ENCODE data around the gene CEP128.

Gene CEP128

DNA sequence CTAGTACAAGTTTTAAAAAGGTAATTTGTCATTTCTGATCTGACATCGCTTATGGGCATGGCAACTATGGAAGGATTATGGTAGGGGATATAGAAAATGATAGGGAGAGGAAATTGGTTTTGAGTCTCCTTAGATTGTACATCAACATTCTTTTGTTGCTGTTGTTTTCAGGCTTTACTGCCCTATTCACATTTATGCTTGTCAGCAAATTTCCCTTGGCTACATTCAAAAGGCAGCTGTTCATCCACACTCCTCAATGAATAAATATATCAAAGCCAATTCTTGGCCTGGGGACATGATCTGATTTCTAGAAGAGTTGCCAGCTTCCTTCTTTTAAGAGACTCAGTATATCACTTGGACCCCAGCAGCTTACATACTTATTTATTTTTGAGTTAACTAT is 283.4 kb downstream of the CEP128 start:
- no peak for DNase-seq

DNA sequence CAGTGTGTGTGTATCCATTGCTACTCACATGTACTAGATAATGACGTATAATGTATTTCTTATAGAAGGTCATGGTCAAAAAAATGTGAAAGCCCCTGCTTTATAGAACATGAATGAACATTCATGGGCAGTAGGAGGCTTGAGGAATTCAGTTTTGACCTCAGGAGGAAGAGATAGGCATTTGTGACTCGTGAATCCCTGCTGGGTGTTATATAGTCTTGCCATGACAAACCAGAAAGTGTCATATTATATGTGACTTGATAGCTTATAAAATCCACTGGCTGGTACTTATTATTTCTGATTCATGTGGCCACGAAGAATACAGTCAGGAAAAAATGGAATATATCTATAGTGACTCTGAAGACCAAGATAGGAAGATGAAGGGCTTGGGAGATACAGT is 287.6 kb downstream of the CEP128 start:
- DNase-seq: no peak

DNA sequence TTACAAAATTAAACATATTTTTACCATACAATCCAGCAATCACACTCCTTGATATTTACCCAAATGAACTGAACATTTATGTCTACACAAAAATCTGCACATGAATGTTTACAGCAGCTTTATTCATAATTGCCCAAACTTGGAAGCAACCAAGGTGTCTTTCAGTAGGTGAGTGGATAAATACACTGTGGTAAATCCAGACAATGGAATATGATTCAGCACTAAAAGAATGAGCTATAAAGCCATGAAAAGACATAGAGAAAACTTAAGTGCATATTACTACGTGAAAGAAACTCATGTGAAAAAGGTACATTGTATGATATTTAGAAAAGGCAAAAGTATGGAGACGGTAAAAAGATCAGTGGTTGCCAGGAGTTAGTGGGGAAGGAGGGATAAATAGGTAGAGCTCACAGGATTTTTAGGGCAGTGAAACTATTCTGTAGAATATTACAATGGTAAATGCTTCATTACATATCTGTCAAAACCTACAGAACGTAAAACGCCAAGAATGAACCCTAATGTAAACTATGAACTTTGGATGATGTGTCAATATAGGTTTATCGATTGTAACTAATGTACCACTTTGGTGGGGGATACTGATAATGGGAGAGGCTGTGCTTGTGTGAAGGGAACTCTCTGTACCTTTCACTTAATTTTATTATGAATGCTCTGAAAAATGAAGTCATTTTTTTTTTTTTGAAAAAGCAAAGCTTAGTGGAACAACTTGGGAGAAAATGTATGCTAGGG is 295.7 kb downstream of the CEP128 start:
- DNase-seq: no peak

DNA sequence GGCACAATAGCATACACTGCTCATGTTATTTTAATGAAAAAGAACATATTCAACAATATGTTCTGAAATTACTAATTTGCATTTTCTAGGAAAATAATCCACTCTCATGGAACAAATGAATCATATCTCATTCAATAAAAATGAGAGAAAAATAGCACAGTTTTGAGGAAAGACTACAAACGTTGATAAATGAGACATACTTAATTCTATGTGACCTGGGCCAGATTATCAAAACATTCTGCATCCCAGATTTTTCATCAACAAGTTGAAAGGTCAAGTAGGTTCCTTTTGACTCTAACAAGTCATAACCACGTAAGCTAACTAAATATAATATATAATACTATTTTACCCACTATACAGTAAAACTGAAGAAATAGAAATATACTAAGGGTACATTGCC is 296.7 kb downstream of the CEP128 start:
- no peak for DNase-seq

DNA sequence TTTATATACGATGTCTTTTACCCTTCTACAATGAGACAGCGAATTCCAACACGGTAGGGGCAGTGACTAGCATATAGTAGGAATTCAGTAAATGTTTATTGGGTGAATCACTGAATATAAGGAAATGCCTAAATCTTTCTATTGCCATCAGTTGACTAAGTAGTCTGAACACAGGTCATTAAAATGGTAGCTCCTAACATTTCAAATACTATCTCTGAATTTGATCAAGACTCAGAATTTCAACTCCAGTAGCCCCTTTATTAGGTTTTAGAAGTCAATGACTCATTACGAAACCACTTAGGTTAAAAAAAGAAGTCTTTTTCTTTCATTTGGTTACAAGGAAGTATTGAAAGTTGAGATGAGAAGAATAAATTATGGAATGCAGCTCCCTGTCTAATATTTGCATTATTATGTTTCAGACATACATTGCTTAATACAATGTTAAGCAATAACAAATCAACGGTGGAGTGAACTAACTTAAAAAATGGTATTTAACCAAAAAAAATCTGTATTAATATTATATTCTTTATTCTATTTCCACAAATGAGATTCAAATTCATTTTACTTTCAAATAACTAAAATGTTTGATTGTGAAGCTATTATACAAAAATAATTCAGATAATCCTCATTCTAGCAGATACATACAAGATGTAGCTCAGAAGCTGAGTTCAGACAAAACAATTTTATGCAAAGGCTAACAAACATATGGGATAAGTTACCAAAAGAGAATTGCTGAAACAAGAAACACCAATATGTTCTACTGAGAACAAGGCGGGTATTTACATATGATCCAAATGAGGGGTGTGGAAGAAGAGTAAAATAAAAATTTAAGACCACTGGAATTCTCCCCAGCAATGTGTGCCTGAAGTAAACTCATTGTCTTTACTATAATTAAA is 302.7 kb downstream of the CEP128 start:
- no peak for DNase-seq

DNA sequence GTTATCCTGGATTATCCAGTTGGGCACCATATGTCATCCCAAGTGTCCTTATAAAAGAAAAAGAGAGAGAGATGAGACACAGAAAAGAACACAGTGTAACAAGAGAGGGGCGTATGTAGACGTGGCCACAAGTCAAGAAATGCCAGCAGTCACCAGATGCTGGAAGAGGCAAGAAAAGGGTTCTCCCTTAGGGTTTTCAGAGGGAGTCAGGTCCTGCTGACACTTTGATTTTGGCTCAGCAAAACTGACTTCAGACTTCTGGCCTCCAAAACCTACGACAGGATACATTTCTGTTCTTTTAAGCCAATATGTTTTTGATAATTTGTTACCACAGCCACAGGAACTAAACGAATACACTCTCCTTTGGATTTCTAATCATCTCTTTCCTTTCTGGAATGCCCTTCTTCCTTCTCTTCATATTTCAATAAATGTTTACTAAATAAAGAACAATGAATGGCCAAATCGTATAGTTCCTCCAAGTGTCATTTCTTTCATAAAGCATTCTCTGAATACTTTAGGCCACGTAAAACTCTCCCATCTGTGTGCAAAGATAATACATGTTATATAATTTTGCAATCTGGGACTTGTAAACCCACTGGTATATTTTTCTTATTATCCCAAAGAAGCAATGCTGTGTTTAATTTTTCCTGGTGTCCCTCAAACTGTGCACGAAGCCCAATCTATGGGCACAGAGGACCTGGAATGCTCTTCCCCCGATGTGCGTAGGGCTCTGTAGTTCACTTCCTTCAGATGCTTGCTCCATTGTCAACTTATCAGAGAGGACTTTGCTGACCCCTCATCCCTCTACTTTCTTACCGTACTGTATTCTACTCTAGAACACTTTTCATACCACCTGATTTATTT is 303.6 kb downstream of the CEP128 start:
- no peak for DNase-seq

DNA sequence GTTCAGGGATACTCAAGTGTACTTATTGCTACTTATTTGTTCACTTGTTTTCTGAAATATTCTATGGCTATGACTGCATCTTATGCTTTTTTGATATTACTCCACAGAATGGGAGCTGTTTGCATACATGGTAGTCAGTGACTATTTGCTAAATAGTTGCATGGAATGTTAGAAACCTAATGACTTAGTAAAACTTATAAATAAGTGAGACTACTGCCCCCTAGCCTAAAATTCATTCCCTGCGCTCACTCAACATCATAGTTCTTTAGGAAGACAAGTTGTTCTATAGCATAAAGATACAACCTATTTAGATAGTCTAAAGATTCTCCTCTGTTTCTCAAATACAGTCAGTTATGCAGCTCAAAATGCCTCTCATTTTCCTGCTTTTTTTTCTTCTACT is 305.5 kb downstream of the CEP128 start:
- no peak for DNase-seq

DNA sequence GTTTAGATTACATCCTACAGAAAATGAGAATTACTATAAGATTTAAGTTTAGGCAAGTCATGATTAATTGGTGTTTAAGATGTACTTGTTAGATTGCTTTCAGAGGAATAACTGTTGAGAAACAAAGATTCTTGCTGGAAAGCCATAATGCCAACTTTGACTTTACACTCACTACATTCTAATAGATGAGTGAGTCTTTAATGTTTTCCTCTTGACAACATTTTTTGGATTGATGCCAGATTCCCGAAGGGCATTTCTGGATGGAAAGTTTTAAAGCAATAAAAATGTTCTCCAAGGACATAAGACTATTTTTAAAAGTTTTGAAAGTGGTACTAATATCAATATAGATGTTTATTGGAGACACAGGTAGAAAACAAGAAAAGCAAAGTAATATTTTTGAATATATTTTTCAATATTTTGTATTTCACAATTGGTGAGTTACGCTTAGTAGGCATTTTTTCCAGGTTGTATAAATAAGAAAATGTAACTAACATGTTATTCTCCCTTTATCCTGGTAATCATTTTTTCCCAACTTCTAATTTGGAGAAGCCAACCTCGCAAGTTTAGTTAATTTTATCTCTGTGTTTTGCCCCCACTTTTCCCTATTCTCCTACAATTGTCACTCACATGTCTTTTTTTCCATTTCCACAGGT is 307.3 kb downstream of the CEP128 start:
- no peak for DNase-seq

DNA sequence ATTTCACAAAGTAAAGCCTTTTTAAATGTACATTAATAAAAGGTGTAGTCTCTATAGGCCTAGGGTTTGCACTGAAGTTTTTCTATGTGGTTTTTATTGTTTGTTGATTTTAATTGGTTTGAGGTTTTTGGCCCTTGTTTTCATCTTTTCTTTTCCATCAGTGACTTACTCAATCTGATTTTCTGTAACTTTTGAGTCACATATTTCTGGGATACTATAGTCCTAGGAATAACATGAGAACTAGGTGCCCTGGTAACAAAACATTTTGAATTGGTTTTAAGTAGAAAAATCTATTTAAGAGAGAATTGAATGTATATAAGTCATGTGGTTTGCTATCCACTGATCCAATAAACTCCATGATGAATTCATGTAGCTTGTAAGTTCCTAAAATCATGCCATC is 311.9 kb downstream of the CEP128 start:
- no peak for DNase-seq

DNA sequence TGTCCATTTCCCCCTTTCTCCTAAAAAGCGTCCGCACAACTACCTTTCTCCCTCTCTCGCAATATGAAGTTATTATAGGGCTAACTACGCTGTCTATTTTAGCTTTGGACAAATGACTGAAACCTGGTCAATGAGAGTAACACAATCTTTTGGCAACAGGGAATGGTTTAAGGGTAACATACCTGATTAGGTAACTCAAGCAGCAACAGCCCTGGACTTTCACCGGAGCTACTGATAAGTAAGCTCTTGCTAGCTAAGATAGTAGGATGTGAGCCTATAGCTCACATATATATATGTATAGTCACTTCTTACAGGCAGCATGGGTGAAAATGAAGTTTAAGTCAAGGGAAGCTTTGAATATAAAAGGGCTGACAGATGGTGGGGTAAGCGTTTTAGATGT is 313.0 kb downstream of the CEP128 start:
- no peak for DNase-seq

DNA sequence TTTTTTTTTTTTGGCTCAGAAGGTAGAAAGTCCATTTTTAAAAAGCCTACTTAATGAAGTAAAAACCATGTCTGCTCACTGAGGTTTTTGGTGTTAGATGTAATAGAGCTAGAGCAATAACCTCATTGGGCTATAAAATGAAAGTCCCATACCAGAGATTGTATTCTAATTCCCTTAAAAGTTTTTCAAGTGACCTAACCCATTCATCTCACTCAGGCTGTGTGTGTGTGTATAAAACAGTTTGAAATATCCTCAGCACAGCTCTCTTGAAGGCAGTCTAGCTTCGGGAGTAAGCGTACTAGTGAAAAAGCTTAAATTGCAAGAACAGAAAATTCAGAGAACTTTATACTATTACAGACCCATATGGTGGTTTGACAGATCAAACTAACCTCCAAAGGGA is 313.8 kb downstream of the CEP128 start:
- no peak for DNase-seq

DNA sequence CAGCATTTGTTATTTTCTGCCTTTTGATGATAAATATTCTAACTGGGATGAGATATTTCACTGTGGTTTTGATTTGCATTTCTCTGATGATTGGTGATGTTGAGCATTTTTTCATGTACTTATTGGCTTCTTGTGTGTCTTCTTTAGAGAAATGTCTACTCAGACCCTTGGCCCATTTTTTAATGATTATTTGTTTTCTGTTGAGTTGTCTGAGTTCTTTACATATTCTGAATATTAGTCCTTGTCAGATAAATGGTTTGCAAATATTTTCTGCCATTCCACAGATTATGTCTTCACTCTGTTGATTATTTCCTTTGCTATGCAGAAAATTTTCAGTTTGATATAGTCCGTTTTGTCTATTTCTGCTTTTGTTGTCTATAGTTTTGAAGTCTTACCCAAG is 317.0 kb downstream of the CEP128 start:
- no peak for DNase-seq

DNA sequence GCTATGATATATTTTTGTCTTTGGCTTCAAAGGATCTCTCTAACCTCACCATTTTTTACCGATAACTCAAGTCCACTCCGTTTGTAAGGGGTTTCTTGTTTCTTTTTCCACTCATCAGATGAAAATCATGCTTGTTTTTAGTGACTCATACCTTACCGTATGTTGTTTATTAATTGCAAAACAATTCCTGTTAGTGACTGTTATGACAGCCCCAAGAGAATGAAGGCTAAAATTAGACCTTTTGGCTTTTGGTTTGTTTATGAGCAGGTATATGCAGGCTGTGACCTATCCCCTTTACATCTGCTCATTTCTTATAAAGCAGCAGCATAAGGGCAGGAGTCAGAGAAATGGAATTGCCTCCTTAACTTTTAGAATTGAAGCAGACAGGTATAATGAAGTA is 319.8 kb downstream of the CEP128 start:
- no peak for DNase-seq

DNA sequence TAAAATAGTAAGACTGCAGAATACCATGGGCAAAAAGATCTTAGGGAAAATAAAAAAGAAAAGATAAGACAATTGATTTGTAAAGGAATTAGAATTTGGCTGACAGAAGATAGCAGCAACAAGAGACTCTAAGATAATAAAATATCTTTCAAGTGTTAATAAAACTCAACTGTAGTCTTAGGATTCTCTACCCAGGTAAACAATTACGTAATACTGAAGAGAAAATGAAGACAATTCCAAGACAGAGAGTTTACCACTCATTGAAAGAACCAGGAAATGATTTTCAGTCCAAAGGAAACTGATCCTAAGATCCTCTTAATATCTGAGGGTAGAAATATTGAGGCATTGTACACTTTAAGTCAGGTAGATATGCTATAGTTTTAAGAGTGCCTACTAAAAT is 321.1 kb downstream of the CEP128 start:
- no peak for DNase-seq

DNA sequence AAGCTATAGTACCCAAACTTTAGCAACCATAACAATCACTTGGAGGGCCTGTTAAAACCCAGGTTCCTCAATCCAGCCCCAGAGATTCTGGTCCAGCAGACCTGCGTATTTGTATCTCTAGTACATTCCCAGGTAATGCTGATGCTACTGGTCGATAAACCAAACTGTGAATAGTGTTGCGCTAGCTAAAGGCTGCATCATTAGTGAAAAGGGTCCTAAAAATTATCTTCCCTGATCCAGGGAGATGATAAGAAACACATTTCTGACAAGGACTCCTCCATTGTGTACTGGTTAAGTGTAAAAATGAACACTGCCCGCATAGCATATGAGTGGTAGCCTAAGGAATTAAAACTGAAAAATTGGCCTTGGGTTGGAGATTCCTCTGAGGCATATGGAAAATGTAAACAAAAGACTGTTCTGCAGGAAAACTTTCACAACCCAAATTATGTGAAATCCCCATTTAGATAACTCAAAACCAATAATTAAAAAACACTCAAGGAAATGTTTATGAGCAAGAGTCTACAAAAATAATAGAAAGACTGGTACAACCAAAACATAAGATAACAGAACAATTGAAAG is 322.7 kb downstream of the CEP128 start:
- DNase-seq: no peak

DNA sequence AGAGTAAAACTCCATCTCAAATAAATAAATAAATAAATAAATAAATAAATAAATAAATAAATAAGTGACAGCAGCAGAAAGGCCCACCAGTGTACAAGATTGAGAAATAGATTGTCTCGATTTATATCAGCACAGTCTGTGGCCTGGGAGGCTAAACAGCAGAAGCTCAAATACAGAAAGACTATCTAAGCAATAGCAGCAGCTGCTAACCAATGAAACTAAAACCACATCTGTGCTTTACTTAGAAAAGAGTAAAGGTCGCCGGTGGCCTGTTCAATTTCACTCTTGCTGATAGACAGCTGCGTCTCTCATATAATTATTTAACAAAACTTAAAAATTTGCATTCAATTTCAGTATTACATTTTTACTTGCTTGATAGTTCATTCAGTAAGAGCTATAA is 325.7 kb downstream of the CEP128 start:
- no peak for DNase-seq

DNA sequence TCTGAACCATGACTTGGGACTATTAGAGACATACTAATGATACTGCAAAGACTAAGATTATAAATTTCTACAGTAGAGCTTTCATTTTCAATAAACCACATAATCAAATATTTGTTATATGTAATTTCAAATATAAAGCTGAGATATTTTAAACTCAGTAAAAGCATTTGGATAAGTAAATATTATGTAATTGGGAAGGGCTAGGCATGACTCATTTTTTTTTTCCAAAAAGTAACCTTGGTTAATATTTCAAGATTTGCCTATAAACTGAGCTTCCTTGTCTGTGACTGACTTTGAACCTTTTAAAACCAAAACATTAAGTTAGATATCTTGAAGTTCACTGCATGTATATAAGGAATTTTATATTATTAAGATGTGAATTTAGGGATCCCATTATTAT is 332.5 kb downstream of the CEP128 start:
- no peak for DNase-seq

DNA sequence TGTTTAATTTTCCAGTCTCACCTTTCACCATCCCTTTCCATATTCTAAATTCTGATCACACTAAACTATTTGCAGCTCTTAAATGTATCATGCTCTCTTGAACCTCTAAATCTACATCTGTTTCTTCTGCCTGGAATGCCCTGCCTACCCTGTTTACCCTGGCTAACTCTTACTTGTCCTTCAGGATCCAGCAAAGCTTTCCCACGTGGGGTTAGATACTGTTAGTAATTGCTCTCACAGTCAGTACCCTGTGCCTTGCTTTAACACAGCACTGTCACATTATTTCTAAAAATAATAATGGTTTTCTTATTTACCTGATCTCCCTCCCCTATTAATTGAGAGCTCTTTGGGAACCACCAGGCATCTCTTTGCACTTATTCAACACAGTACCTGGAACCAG is 333.0 kb downstream of the CEP128 start:
- DNase-seq: no peak

DNA sequence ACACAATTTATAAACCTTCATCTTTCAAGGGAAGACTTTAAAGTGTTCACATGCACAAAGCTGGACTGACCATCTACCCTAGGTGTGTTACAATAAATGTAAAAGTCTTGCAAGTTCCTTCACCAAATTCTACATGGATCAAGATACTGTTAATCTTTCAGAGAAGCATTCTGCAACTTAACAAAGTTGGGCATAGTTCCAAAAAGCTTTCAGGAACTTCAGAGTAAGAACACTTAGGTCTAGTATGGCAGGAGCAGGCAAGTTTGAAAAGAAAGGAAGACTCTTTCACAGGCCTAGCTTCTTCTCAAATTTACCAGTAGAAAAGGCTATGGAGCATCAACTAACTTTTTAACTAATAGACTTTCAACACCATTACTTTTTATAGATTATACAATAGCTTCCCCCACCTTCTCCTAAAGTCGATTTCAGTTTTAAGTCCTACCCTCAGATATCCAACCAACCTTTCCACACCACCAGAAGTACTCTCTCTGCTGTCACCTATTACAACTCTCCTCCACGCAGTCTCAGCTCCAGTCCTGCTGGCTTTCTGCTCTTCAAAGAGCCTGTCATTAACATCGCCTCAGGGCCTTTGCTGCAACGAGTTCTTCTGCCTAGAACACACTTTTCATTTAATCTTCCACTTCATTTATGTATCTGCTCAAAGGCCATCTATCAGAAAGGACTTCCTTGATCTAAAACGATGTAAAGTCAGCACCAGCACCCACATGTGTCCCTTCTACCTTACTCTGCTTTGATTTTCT is 333.9 kb downstream of the CEP128 start:
- no peak for DNase-seq

DNA sequence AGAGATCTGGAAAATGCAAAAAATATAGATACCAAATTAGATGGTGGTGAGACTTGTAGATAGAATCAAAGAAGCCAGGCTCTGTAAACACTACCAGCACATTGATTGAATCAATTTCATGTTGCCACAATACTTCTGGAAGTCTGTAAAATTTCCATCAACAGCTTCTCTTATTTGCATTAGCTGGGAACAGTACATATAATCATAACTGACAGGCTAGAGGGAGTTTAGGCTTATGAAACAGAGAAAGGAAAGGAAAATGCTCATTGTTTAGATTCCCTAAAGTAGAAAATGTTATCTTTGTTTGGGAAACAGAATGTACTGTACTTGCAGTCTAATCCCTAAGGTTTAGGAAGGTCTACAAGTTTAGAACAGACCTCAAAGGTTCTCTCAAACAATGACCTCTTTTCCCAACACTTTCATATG is 335.2 kb downstream of the CEP128 start:
- peak; percentile 31 for DNase-seq

DNA sequence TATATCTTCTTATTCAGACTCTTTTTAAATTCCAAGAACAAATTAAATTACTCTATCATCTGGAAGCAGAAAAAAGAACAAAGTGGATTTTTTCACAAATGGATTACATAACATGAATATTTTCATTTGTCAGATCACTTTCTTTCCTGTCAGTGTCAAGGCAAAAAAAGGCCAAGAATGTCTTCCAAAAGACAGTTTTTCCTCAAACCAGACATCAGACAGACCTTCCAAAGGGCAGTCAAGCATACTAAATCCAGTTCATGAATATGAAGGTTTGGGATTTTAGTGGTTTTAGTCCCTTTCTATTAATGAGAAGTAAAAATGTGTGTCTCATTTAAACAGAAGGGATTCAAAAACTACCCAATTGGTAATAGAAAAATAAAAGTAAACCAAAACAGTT is 336.0 kb downstream of the CEP128 start:
- no peak for DNase-seq

DNA sequence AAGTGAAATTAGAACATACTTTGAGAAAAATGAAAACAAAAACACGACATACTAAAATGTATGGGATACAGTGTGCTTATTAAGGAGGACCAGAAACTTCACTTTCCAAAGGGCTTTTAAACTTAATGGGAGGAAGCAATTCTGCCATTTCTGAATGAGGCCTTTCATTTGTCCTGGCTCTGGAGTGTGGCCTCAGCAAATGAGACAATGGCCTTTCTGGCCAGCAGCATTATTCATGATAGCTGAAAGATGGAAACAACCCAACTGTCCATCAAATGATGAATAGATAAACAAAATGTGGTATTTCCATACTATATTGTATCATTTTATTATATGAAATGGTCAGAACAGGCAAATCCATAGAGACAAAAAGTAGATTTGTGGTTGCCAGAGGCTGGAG is 338.6 kb downstream of the CEP128 start:
- DNase-seq: no peak
